Suppressor macrophage (primary cell): ENCODE measurements around the gene SEMA3D.
A peak's percentile ranks its signal among the peaks of the same experiment; 100 is the strongest.

Source experiments
- DNase-seq, 4 experiments: peaks; one replicate each; pipeline ENCODE4 v3.0.0-alpha.2; 2020 to 2022
- total RNA-seq, 17 experiments: gene quantifications; one replicate each; lab custom pipeline; 2026; ENCODE audit warnings: mixed read lengths in 6 of 17, inconsistent platforms in 3 of 17; lab: John Stamatoyannopoulos, UW

The SEMA3D gene
- total RNA-seq, result 0 to 7.9 (median 0.25) reads per million in 17 experiments

GRCh38 chr7:85186521-85187241 is at the start of gene SEMA3D:
TSS of gene SEMA3D (minus strand) at chr7:85187056. CDS start at chr7:85121891, 65,165 bp downstream.
- DNase-seq, result peak; percentile 46 to 79 (median 59)

GRCh38 chr7:85234730-85235129 is 47.9 kb upstream of the SEMA3D start:
- DNase-seq, result no peak

GRCh38 chr7:85232068-85232467 is 45.2 kb upstream of the SEMA3D start:
- DNase-seq, result no peak

- DNase-seq, result no peak
Measured at GRCh38 chr7:85230623-85231022, 43.8 kb upstream of the SEMA3D start.

- no peak for DNase-seq
Measured at GRCh38 chr7:85229544-85229943, 42.7 kb upstream of the SEMA3D start.

GRCh38 chr7:85226361-85227085 is 39.7 kb upstream of the SEMA3D start:
- no peak for DNase-seq

GRCh38 chr7:85224171-85224570 is 37.3 kb upstream of the SEMA3D start:
- DNase-seq, result no peak

GRCh38 chr7:85222522-85222921 is 35.7 kb upstream of the SEMA3D start:
- no peak for DNase-seq

- no peak for DNase-seq
Measured at GRCh38 chr7:85221796-85222195, 34.9 kb upstream of the SEMA3D start.

GRCh38 chr7:85220651-85221050 is 33.8 kb upstream of the SEMA3D start:
- no peak for DNase-seq

- DNase-seq, result no peak
Measured at GRCh38 chr7:85220023-85220422, 33.2 kb upstream of the SEMA3D start.

GRCh38 chr7:85217085-85217484 is 30.2 kb upstream of the SEMA3D start:
- no peak for DNase-seq

GRCh38 chr7:85215098-85215497 is 28.2 kb upstream of the SEMA3D start:
- DNase-seq, result no peak

GRCh38 chr7:85213500-85213899 is 26.6 kb upstream of the SEMA3D start:
- DNase-seq, result no peak

GRCh38 chr7:85205754-85206153 is 18.9 kb upstream of the SEMA3D start:
- DNase-seq, result no peak

- DNase-seq, result no peak
Measured at GRCh38 chr7:85204496-85204895, 17.6 kb upstream of the SEMA3D start.

- DNase-seq, result no peak
Measured at GRCh38 chr7:85204061-85204460, 17.2 kb upstream of the SEMA3D start.

GRCh38 chr7:85201209-85201608 is 14.4 kb upstream of the SEMA3D start:
- no peak for DNase-seq

GRCh38 chr7:85196696-85197095 is 9.8 kb upstream of the SEMA3D start:
- DNase-seq, result no peak

GRCh38 chr7:85191383-85191782 is 4.5 kb upstream of the SEMA3D start:
- peak in 1 of 4 experiments; percentile 6 for DNase-seq

GRCh38 chr7:85186083-85186520 is 754 bp downstream of the SEMA3D start:
- DNase-seq, result peak in 2 of 4 experiments; percentile 5 to 6

GRCh38 chr7:85185424-85186082 is 1.3 kb downstream of the SEMA3D start:
- peak; percentile 4 to 47 (median 24) for DNase-seq
